ENCODE results near the gene MPPED1.

The MPPED1 gene

GRCh38 chr22:43447380-43447779 lies 35.6 kb downstream of the MPPED1 start:
- no peak for DNase-seq (ENCODE audit: low spot score)

- DNase-seq (ENCODE audit: low spot score): no peak
Observed at GRCh38 chr22:43448048-43448447, 36.2 kb downstream of the MPPED1 start.

GRCh38 chr22:43449205-43449830 lies 37.5 kb downstream of the MPPED1 start:
- no peak for DNase-seq (ENCODE audit: low spot score)

- DNase-seq (ENCODE audit: low spot score): no peak
Observed at GRCh38 chr22:43449831-43450225, 38.0 kb downstream of the MPPED1 start.

- DNase-seq (ENCODE audit: low spot score): no peak
Observed at GRCh38 chr22:43451371-43452050, 39.7 kb downstream of the MPPED1 start.

- DNase-seq (ENCODE audit: low spot score): no peak
Observed at GRCh38 chr22:43455846-43456245, 44.0 kb downstream of the MPPED1 start.

- no peak for DNase-seq (ENCODE audit: low spot score)
Observed at GRCh38 chr22:43457002-43457401, 45.2 kb downstream of the MPPED1 start.

- no peak for DNase-seq (ENCODE audit: low spot score)
Observed at GRCh38 chr22:43462701-43463100, 50.9 kb downstream of the MPPED1 start.

GRCh38 chr22:43464809-43465208 lies 53.0 kb downstream of the MPPED1 start:
- DNase-seq (ENCODE audit: low spot score): no peak

- no peak for DNase-seq (ENCODE audit: low spot score)
Observed at GRCh38 chr22:43465291-43466015, 53.6 kb downstream of the MPPED1 start.

- no peak for DNase-seq (ENCODE audit: low spot score)
Observed at GRCh38 chr22:43466710-43467109, 54.9 kb downstream of the MPPED1 start.

- no peak for DNase-seq (ENCODE audit: low spot score)
Observed at GRCh38 chr22:43467216-43467940, 55.6 kb downstream of the MPPED1 start.

GRCh38 chr22:43470253-43470652 lies 58.4 kb downstream of the MPPED1 start:
- DNase-seq (ENCODE audit: low spot score): no peak

- DNase-seq (ENCODE audit: low spot score): no peak
Observed at GRCh38 chr22:43470941-43471585, 59.2 kb downstream of the MPPED1 start.

GRCh38 chr22:43471606-43472135 lies 59.9 kb downstream of the MPPED1 start:
- no peak for DNase-seq (ENCODE audit: low spot score)

- no peak for DNase-seq (ENCODE audit: low spot score)
Observed at GRCh38 chr22:43473031-43473430, 61.2 kb downstream of the MPPED1 start.

- no peak for DNase-seq (ENCODE audit: low spot score)
Observed at GRCh38 chr22:43473441-43473840, 61.6 kb downstream of the MPPED1 start.

GRCh38 chr22:43474161-43475101 lies 62.6 kb downstream of the MPPED1 start:
- no peak for DNase-seq (ENCODE audit: low spot score)

GRCh38 chr22:43475549-43476076 lies 63.8 kb downstream of the MPPED1 start:
- no peak for DNase-seq (ENCODE audit: low spot score)

GRCh38 chr22:43476341-43476740 lies 64.5 kb downstream of the MPPED1 start:
- no peak for DNase-seq (ENCODE audit: low spot score)
